ENCODE data around the gene NKAIN2. TPM values are rescaled to one million over a fixed set of nuclear protein-coding genes. Genes with fewer than 3 reads are reported as not detected.

NKAIN2 gene
- polyA plus RNA-seq, 1 donor (not counting 4 experiments of a cell fraction or from before 2014, with no cell fraction given): 0.13 TPM

DNA sequence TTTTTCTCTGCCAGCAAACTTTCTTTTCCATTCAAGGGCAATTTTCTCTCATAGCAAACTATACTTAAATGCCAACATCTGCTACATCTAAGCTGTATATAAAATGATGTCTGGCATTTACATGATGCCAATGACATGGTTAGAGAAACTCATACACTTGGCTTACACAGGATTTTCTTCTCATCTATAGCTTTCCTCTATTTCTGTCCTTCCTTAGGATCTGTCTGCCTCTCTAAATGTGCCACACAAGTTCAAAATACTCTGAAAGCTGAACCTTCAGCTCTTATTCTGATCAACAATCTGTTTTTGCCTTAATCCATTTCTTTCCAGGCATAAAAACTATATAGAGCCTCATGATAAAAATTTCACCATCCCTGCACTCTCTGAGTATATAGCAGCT is 867.7 kb downstream of the NKAIN2 start:
- Histone ChIP-seq H3K9ac (ENCODE audit: control insufficient read depth, extremely low read depth, insufficient read depth, low read length) (no peak overlapping the region), H3K27ac (ENCODE audit: control insufficient read depth, insufficient read depth, low read length) (no peak overlapping the region), H3K9me3 (ENCODE audit: control insufficient read depth, low read depth, low read length) (no peaks in the 10 kb centered on the region), H3K36me3 (ENCODE audit: control insufficient read depth in 2 of 2, extremely low read depth in 1 of 2, insufficient read depth in 2 of 2, low read length in 2 of 2) (no peaks in the 10 kb centered on the region), H3K27me3 (ENCODE audit: control insufficient read depth, extremely low read depth, insufficient read depth, low read length) (no peaks in the 10 kb centered on the region), H3K9me1 (ENCODE audit: control insufficient read depth, extremely low read depth, insufficient read depth, low read length) (no peaks in the 10 kb centered on the region), H2AFZ (ENCODE audit: control insufficient read depth, low read length) (no peak overlapping the region), H3K4me3 (ENCODE audit: control insufficient read depth in 2 of 3, extremely low read depth in 1 of 3, insufficient read depth in 2 of 3, low read depth in 1 of 3, low read length in 3 of 3) (no peak overlapping the region), H3K79me2 (ENCODE audit: control insufficient read depth, insufficient read depth, low read length) (no peaks in the 10 kb centered on the region), H3K4me1 (ENCODE audit: control insufficient read depth, extremely low read depth, insufficient read depth, low read length) (no peaks in the 10 kb centered on the region), H4K20me1 (ENCODE audit: control insufficient read depth, extremely low read depth, insufficient read depth, low read length) (no peaks in the 10 kb centered on the region), H3K4me2 (ENCODE audit: control insufficient read depth, extremely low read depth, insufficient read depth, low read depth, low read length) (no peak overlapping the region)
- DNase-seq (ENCODE audit: low read depth, low spot score) (no peak), FAIRE-seq (no peak)
- TF ChIP-seq, protein P1, sequence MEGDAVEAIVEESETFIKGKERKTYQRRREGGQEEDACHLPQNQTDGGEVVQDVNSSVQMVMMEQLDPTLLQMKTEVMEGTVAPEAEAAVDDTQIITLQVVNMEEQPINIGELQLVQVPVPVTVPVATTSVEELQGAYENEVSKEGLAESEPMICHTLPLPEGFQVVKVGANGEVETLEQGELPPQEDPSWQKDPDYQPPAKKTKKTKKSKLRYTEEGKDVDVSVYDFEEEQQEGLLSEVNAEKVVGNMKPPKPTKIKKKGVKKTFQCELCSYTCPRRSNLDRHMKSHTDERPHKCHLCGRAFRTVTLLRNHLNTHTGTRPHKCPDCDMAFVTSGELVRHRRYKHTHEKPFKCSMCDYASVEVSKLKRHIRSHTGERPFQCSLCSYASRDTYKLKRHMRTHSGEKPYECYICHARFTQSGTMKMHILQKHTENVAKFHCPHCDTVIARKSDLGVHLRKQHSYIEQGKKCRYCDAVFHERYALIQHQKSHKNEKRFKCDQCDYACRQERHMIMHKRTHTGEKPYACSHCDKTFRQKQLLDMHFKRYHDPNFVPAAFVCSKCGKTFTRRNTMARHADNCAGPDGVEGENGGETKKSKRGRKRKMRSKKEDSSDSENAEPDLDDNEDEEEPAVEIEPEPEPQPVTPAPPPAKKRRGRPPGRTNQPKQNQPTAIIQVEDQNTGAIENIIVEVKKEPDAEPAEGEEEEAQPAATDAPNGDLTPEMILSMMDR (optimal IDR thresholded peaks at IDR 0.05 in 1 of 3, IDR thresholded peaks at IDR 0.05 in 1 of 3, conservative IDR thresholded peaks at IDR 0.05 in 1 of 3; ENCODE audit: extremely low read depth in 1 of 3, insufficient read depth in 2 of 3, low read length in 3 of 3): no peak
- TF ChIP-seq EZH2 (IDR thresholded peaks at IDR 0.05; ENCODE audit: low read length): no peak
- dilution Hi-C loops (cut with MboI; ENCODE audit: extremely low pct_ligation_motif_present, low sequenced_read_pairs): no loop called here

DNA sequence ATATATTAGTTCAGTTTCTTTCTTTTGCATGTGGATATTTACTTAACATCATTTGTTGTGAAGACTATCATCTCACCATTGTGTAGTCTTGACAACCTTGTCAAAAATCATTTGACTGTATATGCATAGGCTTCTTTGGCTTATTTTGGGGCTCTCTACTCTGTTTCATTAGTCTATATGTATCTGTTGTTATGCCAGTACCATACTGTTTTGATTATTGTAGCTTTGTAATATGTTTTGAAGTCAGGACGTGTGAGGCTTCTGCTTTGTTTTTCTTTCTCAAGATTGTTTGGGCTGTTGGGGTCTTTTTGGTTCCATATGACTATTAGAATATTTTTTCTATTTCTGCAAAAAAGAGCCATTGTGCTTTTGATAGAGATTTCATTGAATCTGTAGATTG is 870.4 kb downstream of the NKAIN2 start:
- no peaks in the 10 kb centered on the region for H3K9me3 ChIP-seq (ENCODE audit: control insufficient read depth, low read depth, low read length)
- no peaks in the 10 kb centered on the region for H4K20me1 ChIP-seq (ENCODE audit: control insufficient read depth, extremely low read depth, insufficient read depth, low read length)
- H3K4me3 ChIP-seq (ENCODE audit: control insufficient read depth in 2 of 3, extremely low read depth in 1 of 3, insufficient read depth in 2 of 3, low read depth in 1 of 3, low read length in 3 of 3): no peak overlapping the region
- no peaks in the 10 kb centered on the region for H3K4me1 ChIP-seq (ENCODE audit: control insufficient read depth, extremely low read depth, insufficient read depth, low read length)
- TF ChIP-seq EZH2 (IDR thresholded peaks at IDR 0.05; ENCODE audit: low read length): no peak
- TF ChIP-seq, protein P1 (optimal IDR thresholded peaks at IDR 0.05 in 1 of 3, IDR thresholded peaks at IDR 0.05 in 1 of 3, conservative IDR thresholded peaks at IDR 0.05 in 1 of 3; ENCODE audit: extremely low read depth in 1 of 3, insufficient read depth in 2 of 3, low read length in 3 of 3): no peak
- H3K36me3 ChIP-seq (ENCODE audit: control insufficient read depth in 2 of 2, extremely low read depth in 1 of 2, insufficient read depth in 2 of 2, low read length in 2 of 2): no peaks in the 10 kb centered on the region
- H3K27ac ChIP-seq (ENCODE audit: control insufficient read depth, insufficient read depth, low read length): no peak overlapping the region
- no peak overlapping the region for H2AFZ ChIP-seq (ENCODE audit: control insufficient read depth, low read length)
- no peak for FAIRE-seq
- no peaks in the 10 kb centered on the region for H3K79me2 ChIP-seq (ENCODE audit: control insufficient read depth, insufficient read depth, low read length)
- DNase-seq (ENCODE audit: low read depth, low spot score): no peak
- H3K9me1 ChIP-seq (ENCODE audit: control insufficient read depth, extremely low read depth, insufficient read depth, low read length): no peaks in the 10 kb centered on the region
- dilution Hi-C loops (cut with MboI; ENCODE audit: extremely low pct_ligation_motif_present, low sequenced_read_pairs): no loop called here
- H3K27me3 ChIP-seq (ENCODE audit: control insufficient read depth, extremely low read depth, insufficient read depth, low read length): no peaks in the 10 kb centered on the region
- no peak overlapping the region for H3K4me2 ChIP-seq (ENCODE audit: control insufficient read depth, extremely low read depth, insufficient read depth, low read depth, low read length)
- H3K9ac ChIP-seq (ENCODE audit: control insufficient read depth, extremely low read depth, insufficient read depth, low read length): no peak overlapping the region
